Measurements from ENCODE around the gene HRH4.

The HRH4 gene

DNA sequence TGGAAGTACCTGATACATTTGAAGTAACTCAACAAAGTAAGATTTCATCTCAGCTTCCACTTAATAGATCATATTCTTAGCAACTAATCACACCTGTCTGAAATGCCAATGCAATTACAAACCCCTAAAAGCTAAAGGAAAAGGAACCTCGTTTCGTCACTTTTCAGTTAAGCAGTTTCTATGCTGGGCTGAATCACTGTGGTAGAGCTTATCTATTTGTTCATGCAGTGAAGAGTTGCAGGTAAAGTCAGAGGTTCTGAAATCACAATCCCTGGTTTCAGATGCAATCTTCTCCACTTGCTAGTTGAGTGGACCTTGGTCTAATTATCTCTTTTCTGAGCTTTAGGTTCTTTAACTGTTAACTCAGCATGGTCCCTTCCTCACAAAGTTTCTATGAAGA, 6.3 kb downstream of the HRH4 start:
- no peak for DNase-seq (ENCODE audit: low spot score)

DNA sequence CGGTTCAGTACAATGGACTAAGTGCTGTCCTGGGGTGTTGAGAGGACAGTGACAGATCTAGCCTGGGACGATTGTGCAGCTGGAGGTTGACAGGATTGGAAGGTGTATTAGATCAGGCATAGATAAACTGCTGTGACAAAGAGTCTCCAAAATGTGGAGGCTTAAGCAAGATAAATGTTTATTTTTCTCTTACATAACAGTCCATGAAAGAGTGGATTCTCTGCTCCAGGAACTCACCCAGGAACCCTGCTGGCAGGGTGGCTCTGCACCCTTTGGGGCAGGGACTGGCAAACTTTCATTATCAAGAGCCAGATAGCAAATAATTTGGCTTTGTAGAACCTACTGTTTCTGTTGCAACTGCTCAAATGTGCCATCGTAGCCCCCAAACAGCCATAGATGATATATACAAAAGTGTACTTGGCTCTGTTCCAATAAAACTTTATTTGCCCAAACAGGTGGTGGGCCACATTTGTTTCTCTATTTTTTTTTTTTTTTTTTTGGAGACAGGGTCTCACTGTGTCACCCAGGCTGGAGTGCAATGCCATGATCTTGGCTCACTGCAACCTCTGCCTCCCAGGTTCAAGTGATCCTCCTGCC, 9.7 kb downstream of the HRH4 start:
- no peak for DNase-seq (ENCODE audit: low spot score)

GRCh38 chr18:24470805-24471204, 10.4 kb downstream of the HRH4 start:
- no peak for DNase-seq (ENCODE audit: low spot score)

GRCh38 chr18:24472591-24472990, 12.2 kb downstream of the HRH4 start:
- DNase-seq (ENCODE audit: low spot score): no peak

DNA sequence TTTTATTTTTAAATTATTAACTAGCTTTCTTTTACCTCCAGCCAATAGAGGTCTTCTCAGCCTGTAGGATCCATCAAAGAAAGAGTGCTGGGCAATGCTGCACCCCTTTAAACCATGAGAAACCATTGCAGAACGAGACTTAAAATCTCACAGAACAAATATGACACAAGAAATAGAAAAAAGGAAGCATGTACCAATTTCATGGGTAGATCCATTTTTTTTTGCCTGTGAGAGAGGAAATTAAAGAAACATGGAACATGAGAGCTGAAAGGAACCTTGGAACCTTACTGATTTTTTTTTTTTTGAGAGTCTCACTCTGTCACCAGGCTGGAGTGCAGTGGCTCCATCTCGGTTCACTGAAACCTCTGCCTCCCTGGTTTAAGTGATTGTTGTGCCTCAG, 14.0 kb downstream of the HRH4 start:
- no peak for DNase-seq (ENCODE audit: low spot score)

- no peak for DNase-seq (ENCODE audit: low spot score)
Measured at GRCh38 chr18:24475926-24476589, 15.6 kb downstream of the HRH4 start.

GRCh38 chr18:24479371-24479770, 18.9 kb downstream of the HRH4 start:
- DNase-seq (ENCODE audit: low spot score): no peak

- no peak for DNase-seq (ENCODE audit: low spot score)
Measured at GRCh38 chr18:24482821-24483220, 22.4 kb downstream of the HRH4 start.

- DNase-seq (ENCODE audit: low spot score): no peak
Measured at GRCh38 chr18:24485681-24486080, 25.2 kb downstream of the HRH4 start.

- no peak for DNase-seq (ENCODE audit: low spot score)
Measured at GRCh38 chr18:24486684-24487083, 26.2 kb downstream of the HRH4 start.

DNA sequence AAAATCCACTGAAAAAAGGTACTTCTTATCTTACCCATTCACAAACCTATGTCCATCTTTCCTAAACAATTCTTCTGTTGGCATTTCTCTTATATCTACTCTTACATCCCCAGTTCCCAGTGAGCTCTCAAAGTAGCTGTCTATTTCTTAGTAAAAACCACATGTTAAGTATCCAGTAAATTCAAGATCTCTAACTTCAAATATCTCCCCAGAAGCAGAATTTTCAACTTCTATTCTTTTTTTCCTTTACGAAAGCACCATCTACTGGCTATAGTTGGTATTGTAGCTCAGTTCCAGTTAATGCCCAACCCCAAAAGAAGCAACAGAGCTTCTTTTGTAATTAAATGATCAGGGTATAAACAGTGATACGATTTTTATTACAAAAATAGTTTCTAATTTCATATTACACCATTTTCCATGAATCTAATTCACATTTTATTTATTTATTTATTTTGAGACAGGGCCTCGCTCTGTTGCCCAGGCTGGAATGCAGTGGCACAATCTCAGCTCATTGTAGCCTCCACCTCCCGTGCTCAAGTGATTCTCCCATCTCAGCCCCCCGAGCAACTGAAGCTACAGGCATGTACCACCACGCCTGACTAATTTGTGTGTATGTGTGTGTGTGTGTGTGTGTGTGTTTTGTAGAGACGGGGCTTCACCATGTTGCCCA, 28.5 kb downstream of the HRH4 start:
- peak; percentile 47 for DNase-seq (ENCODE audit: low spot score)

GRCh38 chr18:24490539-24490938, 30.1 kb downstream of the HRH4 start:
- DNase-seq (ENCODE audit: low spot score): no peak

DNA sequence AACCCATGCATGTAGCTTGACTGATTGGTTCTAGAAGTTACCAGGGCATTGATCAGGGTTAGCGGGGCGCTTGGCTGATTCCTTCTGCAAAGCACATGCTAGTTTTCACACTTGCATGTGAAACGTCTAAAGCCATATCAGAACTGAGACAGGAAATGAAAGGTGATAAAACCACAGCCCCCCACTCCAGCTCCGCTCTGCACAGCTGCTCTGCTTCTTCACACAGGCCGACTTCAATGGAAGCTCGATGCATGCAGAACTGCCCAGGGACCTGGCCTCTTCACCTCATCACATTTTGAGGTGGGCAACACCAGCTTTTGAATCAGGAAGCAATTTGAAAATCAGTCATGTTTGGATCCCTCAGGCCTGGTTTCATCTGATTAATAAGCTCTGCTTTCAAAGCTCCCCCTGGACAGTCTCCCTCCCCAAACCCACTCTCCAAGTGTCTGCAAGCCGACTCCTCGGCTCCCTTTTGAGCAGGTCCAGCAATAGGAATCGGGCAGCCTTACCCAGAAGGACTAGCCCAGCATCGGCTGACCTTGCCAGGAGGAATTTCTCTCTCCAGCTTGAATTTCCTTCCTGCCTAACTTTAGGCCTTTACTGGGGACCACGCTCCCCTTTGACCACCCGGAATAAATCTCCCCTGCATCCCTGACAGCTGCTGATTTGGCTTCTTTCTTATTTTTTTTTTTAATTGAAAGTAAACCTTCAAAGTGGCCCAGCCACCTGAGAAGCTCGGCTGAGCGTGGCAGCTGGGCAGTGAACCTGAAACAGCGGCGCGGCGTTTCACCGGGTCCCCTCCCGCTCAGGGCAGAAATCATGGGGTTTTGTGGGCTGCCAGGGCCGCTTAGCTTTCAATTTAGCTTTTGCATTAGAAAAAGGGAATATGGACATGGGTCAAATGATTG, 31.7 kb downstream of the HRH4 start:
- DNase-seq (ENCODE audit: low spot score): no peak

DNA sequence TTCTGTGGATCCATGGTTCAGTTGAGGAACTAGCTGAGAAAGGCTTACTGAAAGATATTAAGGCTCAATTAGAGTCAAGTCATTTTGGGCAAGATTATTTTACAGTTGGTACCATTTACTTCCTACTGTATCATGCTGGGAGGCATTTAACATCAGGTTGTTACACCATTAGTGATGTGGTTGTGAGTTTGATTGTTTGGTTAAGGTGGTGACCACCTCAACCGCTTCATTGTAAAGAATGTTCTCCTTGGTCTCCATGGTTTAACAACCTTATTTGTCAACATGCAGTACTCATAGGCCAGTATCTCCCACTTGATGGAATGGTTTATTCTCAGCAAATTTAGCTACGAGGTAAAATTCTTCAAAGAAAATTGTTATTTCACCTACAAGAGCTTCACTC, 34.1 kb downstream of the HRH4 start:
- DNase-seq (ENCODE audit: low spot score): no peak

DNA sequence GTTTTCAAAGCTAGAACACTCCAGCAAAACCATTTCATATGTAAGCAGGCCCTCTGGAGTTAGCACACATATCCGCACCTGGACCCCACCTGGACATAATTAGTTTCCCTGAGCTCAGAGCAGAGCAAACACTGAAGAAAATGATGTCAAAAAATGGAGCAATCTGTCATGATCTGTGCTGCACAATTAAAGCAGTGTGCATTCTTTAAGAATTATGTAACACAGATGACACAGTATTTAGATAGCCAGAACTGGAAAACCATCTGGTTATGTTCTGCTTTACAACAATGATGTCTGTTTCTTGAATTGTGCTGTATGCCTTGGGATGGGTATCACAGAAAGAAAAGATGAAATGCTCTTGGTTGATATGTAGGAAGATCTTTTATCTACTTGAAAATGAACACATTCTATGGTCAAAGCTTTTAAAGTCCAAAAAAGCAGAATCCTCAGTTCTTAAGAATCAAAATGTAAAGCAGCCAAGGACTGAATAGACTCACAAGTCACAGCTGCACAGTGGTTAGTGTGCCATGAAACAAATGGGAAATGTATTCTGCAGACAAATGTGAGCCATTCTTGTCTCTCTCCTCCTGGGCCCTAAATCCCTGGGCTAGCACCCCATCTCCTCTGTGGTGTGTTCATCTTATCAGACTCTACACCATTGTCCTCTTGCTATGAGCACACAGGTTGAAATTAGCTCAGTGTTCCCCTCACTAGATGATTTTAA, 36.8 kb downstream of the HRH4 start:
- peak; percentile 8 for DNase-seq (ENCODE audit: low spot score)

GRCh38 chr18:24499814-24500213, 39.4 kb downstream of the HRH4 start:
- no peak for DNase-seq (ENCODE audit: low spot score)

DNA sequence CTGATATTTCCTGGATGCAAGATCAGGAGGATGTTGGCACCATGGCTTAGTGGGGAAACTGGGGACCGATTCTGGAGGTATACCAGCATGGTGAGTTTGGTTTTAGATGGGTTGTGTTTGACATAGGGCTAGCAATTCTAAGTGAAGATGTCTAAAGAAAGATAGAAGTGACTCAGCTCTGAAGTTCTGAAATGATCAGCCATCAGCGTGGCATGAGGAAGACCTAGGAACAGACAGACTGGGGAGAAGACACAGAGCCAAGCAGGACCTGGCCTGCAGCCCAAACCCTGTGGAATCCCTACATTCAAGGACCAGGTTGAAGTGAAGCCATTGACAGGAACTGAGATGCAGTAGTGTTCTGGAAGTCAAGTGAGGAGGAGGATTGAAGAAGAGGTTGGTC, 39.8 kb downstream of the HRH4 start:
- no peak for DNase-seq (ENCODE audit: low spot score)

DNA sequence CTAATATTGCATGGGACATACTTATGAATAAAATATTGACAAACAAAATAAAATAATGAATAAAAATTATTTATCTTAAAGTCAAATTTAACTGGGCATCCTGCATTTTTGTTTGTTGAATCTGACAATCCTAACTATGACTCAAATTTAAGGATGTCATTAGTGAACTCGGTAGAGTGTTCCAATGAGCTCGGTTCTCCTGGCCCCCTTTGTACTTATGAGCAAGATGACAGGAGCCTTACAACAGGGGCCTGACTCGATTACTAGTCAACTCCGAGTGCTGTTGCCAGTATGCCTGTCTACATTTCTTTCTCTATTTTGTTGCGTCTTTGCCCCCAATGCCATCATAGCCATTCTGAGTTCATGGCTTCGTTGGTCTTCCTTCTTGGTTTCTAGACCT, 40.3 kb downstream of the HRH4 start:
- no peak for DNase-seq (ENCODE audit: low spot score)

- no peak for DNase-seq (ENCODE audit: low spot score)
Measured at GRCh38 chr18:24502667-24503523, 42.5 kb downstream of the HRH4 start.

DNA sequence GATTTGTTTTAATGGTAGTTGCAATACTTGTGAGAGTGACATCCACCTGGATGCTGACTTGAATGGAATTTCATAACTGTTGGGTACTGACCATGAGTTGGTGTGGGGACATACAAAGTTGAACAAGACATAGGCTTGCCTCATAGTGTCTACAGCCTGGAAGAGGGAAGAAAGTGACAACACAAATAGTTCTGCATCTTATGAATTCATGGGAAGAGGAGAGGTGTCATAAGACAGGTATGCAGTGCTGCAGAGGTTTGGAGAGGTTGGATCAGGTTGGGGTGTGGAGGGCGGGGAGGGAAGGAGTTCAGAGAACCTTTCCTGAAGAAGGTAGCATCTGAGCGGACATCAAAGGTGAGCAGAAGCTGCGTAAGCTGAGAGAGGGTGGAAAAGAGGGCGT, 44.0 kb downstream of the HRH4 start:
- no peak for DNase-seq (ENCODE audit: low spot score)

DNA sequence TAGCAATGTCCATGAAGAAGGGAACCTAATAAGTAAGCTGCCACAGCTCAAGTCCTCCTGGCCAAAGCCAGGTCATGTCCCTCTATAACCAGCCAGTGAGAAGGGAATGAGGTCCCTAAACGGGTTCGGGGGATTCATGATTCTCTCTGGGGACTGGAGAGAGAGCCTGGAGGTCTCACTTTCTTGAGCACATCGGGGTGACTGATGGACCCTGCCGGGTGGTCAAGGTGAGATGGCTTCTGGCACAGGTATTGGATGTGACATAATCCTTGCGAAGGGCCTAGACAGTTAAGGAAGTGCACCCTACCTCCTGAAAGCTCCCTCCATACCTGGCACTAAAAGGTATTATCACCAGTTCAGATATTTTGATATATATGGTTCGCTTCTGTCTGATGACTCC, 45.7 kb downstream of the HRH4 start:
- DNase-seq (ENCODE audit: low spot score): no peak

Measured in RKO (cell line).